ENCODE data around the gene ACTR3C. TPM values are rescaled to one million over a fixed set of nuclear protein-coding genes. Genes with fewer than 3 reads are reported as not detected.
"Not testable (repeated sequence)": the region's sequence is repeated elsewhere in the genome, so short reads cannot be mapped to it uniquely, and the experiment has no call there.

The ACTR3C gene
- polyA plus RNA-seq, 3 donors: 0.55 to 1.9 (median 1.7) TPM

- H3K36me3 Mint-ChIP-seq; H3K4me1 Mint-ChIP-seq; H2AFZ ChIP-seq (ENCODE audit: insufficient read depth, low read depth, low read length, poor library complexity, severe bottlenecking); H3K27ac ChIP-seq (ENCODE audit: low read depth in 1 of 2, low read length in 2 of 2); H3K4me2 ChIP-seq (replicated peaks; ENCODE audit: extremely low read depth, low read length, poor library complexity, severe bottlenecking); H3K27me3 ChIP-seq (ENCODE audit: control insufficient read depth in 2 of 2, insufficient read depth in 2 of 2, low read length in 2 of 2); H4K20me1 ChIP-seq (ENCODE audit: insufficient read depth, low read length); DNase-seq; H3K4me1 ChIP-seq (ENCODE audit: control insufficient read depth in 1 of 2, insufficient read depth in 2 of 2, low read length in 2 of 2); H3K27ac Mint-ChIP-seq; H3K4me3 Mint-ChIP-seq; H3K9ac ChIP-seq (ENCODE audit: insufficient read depth, low read length, poor library complexity, severe bottlenecking); intact Hi-C loops (cut with micrococcal nuclease); H3K27me3 Mint-ChIP-seq (ENCODE audit: low read depth in 3 of 3); H3K36me3 ChIP-seq (replicated peaks in 1 of 2; ENCODE audit: control insufficient read depth in 1 of 2, insufficient read depth in 2 of 2, low read length in 2 of 2); H3K4me3 ChIP-seq (replicated peaks in 1 of 3; ENCODE audit: low read depth in 2 of 3, low read length in 3 of 3); H3K9me3 ChIP-seq (replicated peaks in 1 of 2; ENCODE audit: control insufficient read depth in 1 of 2, insufficient read depth in 1 of 2, low read length in 2 of 2); H3K9me3 Mint-ChIP-seq; H3K79me2 ChIP-seq (ENCODE audit: insufficient read depth, low read length): not testable (repeated sequence)
- no CpG with 5 or more reads among the region's 8 CpGs for WGBS (ENCODE audit: insufficient coverage)
These were observed 27.7 kb downstream of the ACTR3C start for GRCh38 chr7:150295614-150296013.

GRCh38 chr7:150295027-150295426 lies 28.3 kb downstream of the ACTR3C start:
- H4K20me1 ChIP-seq (ENCODE audit: insufficient read depth, low read length); H3K4me1 ChIP-seq (ENCODE audit: control insufficient read depth in 1 of 2, insufficient read depth in 2 of 2, low read length in 2 of 2); H3K36me3 ChIP-seq (replicated peaks in 1 of 2; ENCODE audit: control insufficient read depth in 1 of 2, insufficient read depth in 2 of 2, low read length in 2 of 2); H3K4me3 ChIP-seq (replicated peaks in 1 of 3; ENCODE audit: low read depth in 2 of 3, low read length in 3 of 3); DNase-seq; H3K27ac ChIP-seq (ENCODE audit: low read depth in 1 of 2, low read length in 2 of 2); H3K9ac ChIP-seq (ENCODE audit: insufficient read depth, low read length, poor library complexity, severe bottlenecking); H3K27me3 ChIP-seq (ENCODE audit: control insufficient read depth in 2 of 2, insufficient read depth in 2 of 2, low read length in 2 of 2); H3K36me3 Mint-ChIP-seq; H3K4me3 Mint-ChIP-seq; H2AFZ ChIP-seq (ENCODE audit: insufficient read depth, low read depth, low read length, poor library complexity, severe bottlenecking); H3K4me2 ChIP-seq (replicated peaks; ENCODE audit: extremely low read depth, low read length, poor library complexity, severe bottlenecking); H3K27ac Mint-ChIP-seq; H3K9me3 Mint-ChIP-seq; H3K4me1 Mint-ChIP-seq; H3K9me3 ChIP-seq (replicated peaks in 1 of 2; ENCODE audit: control insufficient read depth in 1 of 2, insufficient read depth in 1 of 2, low read length in 2 of 2); H3K27me3 Mint-ChIP-seq (ENCODE audit: low read depth in 3 of 3); intact Hi-C loops (cut with micrococcal nuclease); H3K79me2 ChIP-seq (ENCODE audit: insufficient read depth, low read length): not testable (repeated sequence)
- WGBS (ENCODE audit: insufficient coverage): no CpG with 5 or more reads among the region's 8 CpGs

GRCh38 chr7:150290317-150290716 lies 33.0 kb downstream of the ACTR3C start:
- H3K27ac Mint-ChIP-seq; H3K27me3 ChIP-seq (ENCODE audit: control insufficient read depth in 2 of 2, insufficient read depth in 2 of 2, low read length in 2 of 2); H3K4me3 ChIP-seq (replicated peaks in 1 of 3; ENCODE audit: low read depth in 2 of 3, low read length in 3 of 3); H3K9ac ChIP-seq (ENCODE audit: insufficient read depth, low read length, poor library complexity, severe bottlenecking); H4K20me1 ChIP-seq (ENCODE audit: insufficient read depth, low read length); H3K4me2 ChIP-seq (replicated peaks; ENCODE audit: extremely low read depth, low read length, poor library complexity, severe bottlenecking); H2AFZ ChIP-seq (ENCODE audit: insufficient read depth, low read depth, low read length, poor library complexity, severe bottlenecking); H3K27me3 Mint-ChIP-seq (ENCODE audit: low read depth in 3 of 3); H3K27ac ChIP-seq (ENCODE audit: low read depth in 1 of 2, low read length in 2 of 2); H3K4me3 Mint-ChIP-seq; H3K79me2 ChIP-seq (ENCODE audit: insufficient read depth, low read length); H3K9me3 ChIP-seq (replicated peaks in 1 of 2; ENCODE audit: control insufficient read depth in 1 of 2, insufficient read depth in 1 of 2, low read length in 2 of 2); H3K4me1 Mint-ChIP-seq; DNase-seq; H3K4me1 ChIP-seq (ENCODE audit: control insufficient read depth in 1 of 2, insufficient read depth in 2 of 2, low read length in 2 of 2); H3K9me3 Mint-ChIP-seq; intact Hi-C loops (cut with micrococcal nuclease); H3K36me3 ChIP-seq (replicated peaks in 1 of 2; ENCODE audit: control insufficient read depth in 1 of 2, insufficient read depth in 2 of 2, low read length in 2 of 2); H3K36me3 Mint-ChIP-seq: not testable (repeated sequence)
- WGBS (ENCODE audit: insufficient coverage): no CpG with 5 or more reads among the region's 6 CpGs

GRCh38 chr7:150288816-150289215 lies 34.5 kb downstream of the ACTR3C start:
- H3K27me3 Mint-ChIP-seq (ENCODE audit: low read depth in 3 of 3); H3K27ac Mint-ChIP-seq; H4K20me1 ChIP-seq (ENCODE audit: insufficient read depth, low read length); H3K4me1 Mint-ChIP-seq; H2AFZ ChIP-seq (ENCODE audit: insufficient read depth, low read depth, low read length, poor library complexity, severe bottlenecking); H3K27ac ChIP-seq (ENCODE audit: low read depth in 1 of 2, low read length in 2 of 2); H3K4me1 ChIP-seq (ENCODE audit: control insufficient read depth in 1 of 2, insufficient read depth in 2 of 2, low read length in 2 of 2); H3K4me3 ChIP-seq (replicated peaks in 1 of 3; ENCODE audit: low read depth in 2 of 3, low read length in 3 of 3); H3K36me3 ChIP-seq (replicated peaks in 1 of 2; ENCODE audit: control insufficient read depth in 1 of 2, insufficient read depth in 2 of 2, low read length in 2 of 2); H3K36me3 Mint-ChIP-seq; H3K9ac ChIP-seq (ENCODE audit: insufficient read depth, low read length, poor library complexity, severe bottlenecking); H3K27me3 ChIP-seq (ENCODE audit: control insufficient read depth in 2 of 2, insufficient read depth in 2 of 2, low read length in 2 of 2); intact Hi-C loops (cut with micrococcal nuclease); DNase-seq; H3K4me3 Mint-ChIP-seq; H3K9me3 ChIP-seq (replicated peaks in 1 of 2; ENCODE audit: control insufficient read depth in 1 of 2, insufficient read depth in 1 of 2, low read length in 2 of 2); H3K9me3 Mint-ChIP-seq; H3K79me2 ChIP-seq (ENCODE audit: insufficient read depth, low read length); H3K4me2 ChIP-seq (replicated peaks; ENCODE audit: extremely low read depth, low read length, poor library complexity, severe bottlenecking): not testable (repeated sequence)
- WGBS (ENCODE audit: insufficient coverage): 100% methylated on average over 3 of the region's 6 CpGs

Measured in CD14-positive monocyte (primary cell).